A549 (cell line): ENCODE results near the gene GSC. TPM values are rescaled to one million over a fixed set of nuclear protein-coding genes. Genes with fewer than 3 reads are reported as not detected.

Experiments
- ATAC-seq, 2 experiments: fragments of 200-7000 bp in 1 of 2; fragments of >200 bp in 1 of 2; cut with Nextera tagmentation in 1 of 2; cut with Tn5 transposase in 1 of 2; 3 replicates each; pipeline versions ENCODE4 v1.8.0 to v1.9.1; 2018 to 2020; ENCODE audit warnings: mild to moderate bottlenecking in 1 of 2, moderate library complexity in 1 of 2
- CTCF ChIA-PET: fragments of 300-600 bp; sonication (Branson Sonifier 250); formaldehyde crosslinking; extraction: SDS; loops from one replicate; lab custom pipeline; 2021; ENCODE audit warnings: antibody characterized with exemption, inconsistent platforms; lab: Yijun Ruan, JAX
- POLR2A ChIA-PET: fragments of 350-600 bp; formaldehyde crosslinking; extraction: SDS; loops from one replicate; lab custom pipeline; 2021; ENCODE audit warnings: antibody characterized with exemption, inconsistent platforms; lab: Yijun Ruan, JAX
- DNase-seq, 2 experiments: peaks; one replicate each; pipeline versions ENCODE4 v3.0.0 to v3.0.0-alpha.2; 2011 to 2016; ENCODE audit warnings: low read depth in 1 of 2, low spot score in 1 of 2
- FAIRE-seq: peaks from 2 replicates; lab custom pipeline; 2011; peaks lifted over from hg19 to GRCh38; lab: Jason Lieb, UNC
- H3K27ac ChIP-seq, 2 experiments: fragments of >200 bp; sonication (Bioruptor Twin); formaldehyde crosslinking; 3 replicates each; pipeline ENCODE4 v1.5.1; 2016 to 2017
- H3K4me1 ChIP-seq: fragments of >200 bp; sonication (Bioruptor Twin); formaldehyde crosslinking; 3 replicates; pipeline ENCODE4 v1.6.1; 2016
- H3K4me2 ChIP-seq: fragments of >200 bp; sonication (Bioruptor Twin); formaldehyde crosslinking; 3 replicates; pipeline ENCODE4 v1.6.1; 2016
- H3K4me3 ChIP-seq: fragments of >200 bp; sonication (Bioruptor Twin); formaldehyde crosslinking; 3 replicates; pipeline ENCODE4 v1.5.1; 2016
- H3K9me3 ChIP-seq: fragments of >200 bp; sonication (Bioruptor Twin); formaldehyde crosslinking; 3 replicates; pipeline ENCODE4 v1.6.1; 2016
- CEBPB ChIP-seq, 2 experiments: fragments of >200 bp in 1 of 2; sonication (Bioruptor Twin) in 1 of 2; formaldehyde crosslinking in 1 of 2; IDR thresholded peaks; 2 replicates each; pipeline ENCODE4 v1.6.1; 2012 to 2016
- CTCF ChIP-seq: fragments of >200 bp; sonication (Bioruptor Twin); formaldehyde crosslinking; IDR thresholded peaks from 3 replicates; pipeline ENCODE4 v1.5.1; 2016
- EHMT2 ChIP-seq: fragments of 200-600 bp; sonication (generic); IDR thresholded peaks from 2 replicates; pipeline ENCODE4 v1.6.1; 2016; ENCODE audit warnings: antibody characterized with exemption, low read depth, mild to moderate bottlenecking, moderate library complexity
- ELK1 ChIP-seq: fragments of 150-350 bp; IDR thresholded peaks from 2 replicates; pipeline ENCODE4 v1.6.1; 2014; ENCODE audit warnings: low read depth, mild to moderate bottlenecking, low read length
- EP300 ChIP-seq, 2 experiments: fragments of >200 bp; sonication (Bioruptor Twin); formaldehyde crosslinking; IDR thresholded peaks; 2 replicates in 1 of 2; 3 replicates in 1 of 2; pipeline ENCODE4 v1.6.1; 2016 to 2017
- GATA3 ChIP-seq: IDR thresholded peaks from 2 replicates; pipeline ENCODE4 v1.6.1; 2012; ENCODE audit warnings: borderline replicate concordance
- HOXA7 ChIP-seq: fragments of 250-450 bp; sonication (Bioruptor Pico); IDR thresholded peaks from 2 replicates; pipeline ENCODE4 v1.5.0; 2020; ENCODE audit warnings: mild to moderate bottlenecking, moderate library complexity
- MAFK ChIP-seq: fragments of 450-650 bp; IDR thresholded peaks from 2 replicates; pipeline ENCODE4 v1.6.1; 2014; ENCODE audit not compliant: partially characterized antibody
- MYC ChIP-seq: IDR thresholded peaks from 2 replicates; pipeline ENCODE4 v1.6.1; 2012; ENCODE audit warnings: mild to moderate bottlenecking, inconsistent platforms, low read length, improper control_type of control experiment, borderline replicate concordance
- NR3C1 ChIP-seq: fragments of >200 bp; sonication (Bioruptor Twin); formaldehyde crosslinking; IDR thresholded peaks from 3 replicates; pipeline ENCODE4 v1.6.1; 2017
- POLR2AphosphoS2 ChIP-seq: conservative IDR thresholded peaks from 2 replicates; pipeline ENCODE4 v1.6.1; 2012; ENCODE audit warnings: low read length, improper control_type of control experiment, inconsistent platforms
- REST ChIP-seq: fragments of 200-600 bp; sonication (generic); IDR thresholded peaks from 2 replicates; pipeline ENCODE4 v1.6.1; 2016; ENCODE audit warnings: antibody characterized with exemption, mild to moderate bottlenecking, moderate library complexity
- RFX5 ChIP-seq: fragments of 450-650 bp; IDR thresholded peaks from 2 replicates; pipeline ENCODE4 v1.7.1; 2014; ENCODE audit warnings: antibody characterized with exemption, mild to moderate bottlenecking, moderate library complexity
- TFCP2L1 ChIP-seq: fragments of 250-450 bp; sonication (Bioruptor Pico); IDR thresholded peaks from 2 replicates; pipeline ENCODE4 v1.5.0; 2021; ENCODE audit warnings: mild to moderate bottlenecking
- WGBS: methylation state at CpG from one replicate; pipeline ENCODE4 v1.1.6; 2017; ENCODE audit errors: missing lambda C conversion rate; 5-methylcytosine and 5-hydroxymethylcytosine counted together
- polyA plus RNA-seq, 4 experiments: library from polyadenylated mRNA; depleted of rRNA in 3 of 4; stranded (reverse); fragments of >200 nt; fragmentation: RNase III in 1 of 4; extraction: RNeasy Plus Mini Kit Qiagen cat#74134 plus additional on column Dnase treatment in 1 of 4; gene quantifications; 2 replicates in 3 of 4; 3 replicates in 1 of 4; pipeline ENCODE4 v1.2.3, GENCODE V29; 2011 to 2017

GSC gene
- polyA plus RNA-seq, 2 of the 4 experiments (the other 2 are of a cell fraction) = 0.17 TPM

GRCh38 chr14:94774344-94775090 lies 4.6 kb upstream of the GSC start:
- DNase-seq (no peak), FAIRE-seq (no peak), ATAC-seq (no peak)
- Histone ChIP-seq H3K4me1 (peaks cover under 1% of the 10 kb centered on the region; the same call in 1 of the 3 replicates), H3K4me3 (no peak overlapping the region), H3K9me3 (no peaks in the 10 kb centered on the region), H3K4me2 (no peak overlapping the region), H3K27ac (no peak overlapping the region)
- 35% methylated on average over 11 of the region's 11 CpGs for WGBS
- TF ChIP-seq EHMT2 (no peak), REST (no peak), CEBPB (IDR thresholded peaks at IDR 0.05) (no peak), GATA3 (no peak), EP300 (IDR thresholded peaks at IDR 0.05) (no peak), NR3C1 (no peak), HOXA7 (CRISPR knock-in tag) (no peak)
- ChIA-PET CTCF (interaction anchor here (0.7 to 2.0 kb wide), 3 partner anchors 11 to 683 kb away, joined by 3 to 6 read pairs (median 3); no protein-coding TSS in a partner anchor), POLR2A (no interaction called here)

- POLR2A ChIA-PET = no interaction called here
- no peak overlapping the region for H3K4me2 ChIP-seq
- DNase-seq (no peak), ATAC-seq (no peak), FAIRE-seq (no peak)
- H3K4me1 ChIP-seq = peaks cover 7% of the 10 kb centered on the region; the same call in 1 of the 3 replicates
- CTCF ChIA-PET = interaction anchor here (0.7 to 2.0 kb wide), 4 partner anchors 9 to 684 kb away, joined by 3 to 6 read pairs (median 3); no protein-coding TSS in a partner anchor
- 64% methylated on average over 36 of the region's 36 CpGs for WGBS
- H3K4me3 ChIP-seq = no peak overlapping the region
- H3K27ac ChIP-seq = no peak overlapping the region
- no peaks in the 10 kb centered on the region for H3K9me3 ChIP-seq
- TF ChIP-seq TFCP2L1 (CRISPR knock-in tag) (no peak), ELK1 (no peak), RFX5 (no peak), MAFK (no peak), POLR2AphosphoS2 (no peak), CTCF (no peak), MYC (no peak)
Observed at GRCh38 chr14:94773655-94774343, 3.9 kb upstream of the GSC start.
